Stimulated activated CD8-positive, alpha-beta memory T cell treated with anti-CD3 and anti-CD28 coated beads, Interleukin-12 subunit alpha, Interleukin-12 subunit beta, amount 100 ng/mL, for 24 hours (primary cell): ENCODE measurements around the gene SLC39A1.

Experiments used
- DNase-seq: peaks from one replicate; pipeline ENCODE4 v3.0.0-alpha.2; 2020; ENCODE audit errors: extremely low read depth

Gene SLC39A1

DNA sequence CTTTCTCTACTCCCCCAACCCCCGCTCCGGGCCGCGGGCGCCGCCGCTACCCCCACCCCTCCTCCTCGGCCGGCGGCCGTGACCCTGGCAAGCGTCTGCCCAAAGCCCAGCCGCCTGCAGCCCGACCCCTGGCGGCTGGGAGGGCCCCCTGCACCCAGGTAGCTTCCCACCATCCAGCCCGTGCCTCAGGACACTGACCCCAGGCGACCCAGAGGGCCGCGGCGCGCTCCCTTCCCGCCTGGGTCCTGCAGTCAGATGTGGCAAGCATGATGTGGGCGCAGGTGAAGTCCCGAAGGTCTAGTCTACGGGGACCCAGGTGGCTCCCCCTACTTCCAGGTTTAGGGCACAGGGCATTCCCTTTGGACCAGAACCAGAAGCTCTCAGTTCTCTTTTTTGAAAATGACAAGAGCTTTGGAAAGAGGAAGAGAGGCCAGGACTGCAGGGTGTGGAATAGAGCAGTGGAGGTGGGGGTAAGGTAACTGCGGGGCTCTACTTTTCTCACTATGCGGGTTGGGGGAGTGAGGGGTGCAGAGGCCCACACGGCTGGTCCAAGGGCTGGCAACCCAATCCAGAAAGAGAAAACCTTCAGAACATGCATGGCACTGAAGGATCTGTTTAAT is 16.6 kb downstream of the SLC39A1 start, which contains the start of gene DENND4B:
DENND4B (minus strand) TSS at position 97 of the 620 bp plus-strand sequence. CDS start 2,344 bp downstream, outside the sequence.
- no peak for DNase-seq

DNA sequence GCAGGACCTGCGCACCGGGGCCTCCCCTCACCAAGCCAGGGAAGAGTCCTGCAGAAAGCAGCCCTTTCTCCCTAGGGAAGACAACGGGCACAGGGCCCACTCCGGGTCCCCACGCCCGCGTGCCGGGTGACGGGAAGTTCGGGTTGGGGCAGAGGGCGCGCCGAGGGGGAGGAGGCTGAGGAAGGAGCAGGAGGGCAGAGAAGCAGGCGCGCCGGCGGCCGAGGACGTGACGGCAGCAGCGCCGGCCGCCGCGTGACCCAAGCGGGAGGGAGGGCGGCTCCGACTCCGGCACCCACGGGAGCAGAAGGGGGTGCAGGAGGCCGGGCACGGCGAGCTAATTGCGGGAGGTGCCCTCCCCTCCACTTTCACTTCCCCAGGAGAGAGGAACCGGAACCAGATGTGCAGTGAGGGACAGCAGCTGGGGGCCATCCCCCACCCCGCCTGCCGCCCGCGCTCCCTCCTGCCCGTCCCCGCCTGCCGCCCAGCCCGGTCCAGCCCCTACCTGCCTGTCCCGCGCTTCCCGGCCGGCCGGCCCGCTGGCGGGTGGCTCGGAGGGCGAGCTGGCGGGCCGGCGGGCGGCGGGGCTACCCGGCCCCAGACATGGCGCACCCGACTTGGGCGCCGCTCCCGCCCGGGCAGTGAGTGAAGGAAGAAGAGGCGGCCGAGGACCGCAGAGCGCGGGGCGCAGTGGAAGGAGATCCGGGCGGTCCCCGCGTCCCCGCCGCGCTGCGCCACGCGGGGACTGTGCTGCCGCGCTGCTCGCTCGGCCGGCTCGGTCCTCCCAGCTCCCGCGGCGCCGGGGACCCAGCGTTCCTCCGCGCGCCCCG is 17.3 kb downstream of the SLC39A1 start:
- no peak for DNase-seq

DNA sequence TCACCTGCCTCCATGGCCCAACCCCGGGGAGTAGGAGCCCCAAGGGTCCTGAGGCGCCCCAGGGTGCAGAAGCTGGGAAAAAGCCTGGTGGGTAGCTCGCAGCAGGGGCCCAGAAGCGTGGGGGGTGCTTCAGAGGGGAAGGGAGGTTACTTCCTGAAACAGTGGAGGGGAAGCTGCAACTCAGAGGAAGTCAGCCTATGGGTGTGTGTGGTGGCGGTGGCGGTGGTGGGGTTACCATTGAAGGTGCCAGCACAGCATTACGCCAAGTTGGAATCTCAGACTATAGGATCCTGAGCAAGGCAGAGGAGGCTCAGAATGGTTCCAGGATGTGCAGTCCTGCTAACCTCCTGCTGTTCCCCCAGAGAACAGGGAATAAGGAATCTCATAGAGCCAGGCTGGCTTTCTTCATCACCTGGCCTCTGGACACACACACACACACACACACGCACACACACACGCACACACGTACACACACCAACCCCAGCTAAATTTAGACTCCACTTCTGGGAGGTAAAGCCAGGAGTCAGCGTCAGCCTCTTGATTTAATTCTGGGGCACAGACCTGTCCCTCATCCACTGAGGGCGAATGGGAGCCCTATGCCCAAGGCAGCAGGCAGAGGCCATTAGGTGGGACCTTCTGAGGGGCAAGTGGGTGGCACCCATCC is 18.1 kb downstream of the SLC39A1 start:
- DNase-seq = no peak

DNA sequence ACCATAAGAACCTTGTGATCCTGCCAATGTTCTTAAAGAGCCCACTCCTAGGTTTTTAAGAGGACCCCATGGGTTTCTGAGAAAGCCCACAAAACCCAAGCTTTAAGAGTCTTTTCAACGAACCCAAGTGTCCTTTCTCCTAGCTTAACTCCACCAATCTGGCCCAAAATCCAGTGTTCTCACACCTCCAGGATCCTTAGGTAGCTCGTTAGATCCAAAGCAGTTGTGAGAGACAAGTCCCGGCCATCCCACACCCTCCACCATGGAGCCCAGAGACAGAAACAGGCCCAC is 18.6 kb downstream of the SLC39A1 start:
- DNase-seq = no peak

DNA sequence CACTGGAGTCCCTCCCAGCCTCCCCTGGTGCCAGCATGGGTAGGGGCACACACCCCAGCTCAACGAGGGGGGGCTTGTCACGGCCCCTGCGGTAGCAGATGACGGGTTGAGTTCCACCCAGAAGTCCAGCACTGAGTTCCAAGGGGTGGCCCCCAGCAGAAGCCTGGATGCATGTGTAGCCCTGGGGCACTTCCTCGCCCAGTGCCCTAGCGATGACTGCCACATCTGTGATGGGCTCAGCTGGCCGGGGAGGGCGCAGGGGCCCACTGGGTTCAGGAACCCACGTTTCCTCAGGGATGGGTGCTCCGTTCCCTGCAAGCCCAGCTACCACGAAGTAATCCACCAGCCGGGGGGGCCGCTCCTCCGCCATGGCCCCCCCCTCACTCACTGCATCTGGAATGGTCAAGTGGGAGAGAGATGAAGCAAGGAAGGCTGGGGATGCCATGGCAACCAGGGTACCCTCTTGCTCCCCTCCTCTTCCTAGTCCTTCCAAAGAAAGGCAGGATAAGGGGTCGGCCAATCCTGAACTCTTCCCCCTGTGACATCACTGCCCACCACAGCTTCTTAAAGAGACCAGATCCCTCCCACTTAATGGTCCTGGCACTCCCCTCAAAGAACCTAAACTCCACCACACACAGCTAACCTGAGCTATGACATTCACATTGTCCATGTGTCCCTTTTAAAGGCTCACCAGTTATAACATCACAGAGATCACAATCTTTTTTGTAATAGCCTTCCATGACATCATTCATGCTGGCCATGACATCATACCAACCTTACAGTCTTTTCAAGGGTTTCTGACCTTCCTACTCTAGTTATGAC is 19.1 kb downstream of the SLC39A1 start:
- DNase-seq = no peak

DNA sequence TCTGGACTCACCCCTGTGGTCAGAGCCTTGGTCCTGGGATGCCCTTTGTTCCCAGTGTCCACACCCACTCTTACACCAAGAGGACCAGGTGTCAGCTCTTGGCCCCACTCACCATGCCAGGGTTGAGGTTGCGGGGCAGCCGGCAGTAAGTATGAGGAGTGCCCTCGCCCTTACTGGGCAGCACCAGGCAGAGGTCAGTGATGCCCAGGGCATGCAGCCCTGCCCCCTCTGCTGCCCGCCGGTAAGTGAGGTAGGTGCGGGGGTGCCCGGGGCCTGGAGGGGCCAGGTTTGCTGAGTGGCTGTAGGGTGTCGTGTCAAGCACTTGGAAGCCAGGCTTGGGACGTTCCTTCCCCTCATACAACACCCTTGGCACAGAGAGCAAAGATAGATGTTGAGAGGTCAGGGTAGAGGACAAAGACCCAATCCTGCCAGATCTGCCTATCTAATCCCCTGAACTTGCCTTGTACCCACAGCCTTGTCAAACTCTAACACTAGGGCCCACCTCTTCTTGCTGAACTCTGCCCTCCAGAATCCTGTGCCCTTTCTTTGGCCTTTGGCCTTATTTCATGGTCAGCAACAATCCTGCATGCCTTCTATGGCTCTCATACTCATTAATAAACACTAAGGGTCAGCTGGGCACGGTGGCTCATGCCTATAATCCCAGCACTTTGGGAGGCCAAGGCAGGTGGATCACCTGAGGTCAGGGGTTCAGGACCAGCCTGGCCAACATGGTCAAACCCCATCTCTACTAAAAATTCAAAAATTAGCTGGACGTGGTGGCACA is 20.4 kb downstream of the SLC39A1 start:
- DNase-seq = no peak

DNA sequence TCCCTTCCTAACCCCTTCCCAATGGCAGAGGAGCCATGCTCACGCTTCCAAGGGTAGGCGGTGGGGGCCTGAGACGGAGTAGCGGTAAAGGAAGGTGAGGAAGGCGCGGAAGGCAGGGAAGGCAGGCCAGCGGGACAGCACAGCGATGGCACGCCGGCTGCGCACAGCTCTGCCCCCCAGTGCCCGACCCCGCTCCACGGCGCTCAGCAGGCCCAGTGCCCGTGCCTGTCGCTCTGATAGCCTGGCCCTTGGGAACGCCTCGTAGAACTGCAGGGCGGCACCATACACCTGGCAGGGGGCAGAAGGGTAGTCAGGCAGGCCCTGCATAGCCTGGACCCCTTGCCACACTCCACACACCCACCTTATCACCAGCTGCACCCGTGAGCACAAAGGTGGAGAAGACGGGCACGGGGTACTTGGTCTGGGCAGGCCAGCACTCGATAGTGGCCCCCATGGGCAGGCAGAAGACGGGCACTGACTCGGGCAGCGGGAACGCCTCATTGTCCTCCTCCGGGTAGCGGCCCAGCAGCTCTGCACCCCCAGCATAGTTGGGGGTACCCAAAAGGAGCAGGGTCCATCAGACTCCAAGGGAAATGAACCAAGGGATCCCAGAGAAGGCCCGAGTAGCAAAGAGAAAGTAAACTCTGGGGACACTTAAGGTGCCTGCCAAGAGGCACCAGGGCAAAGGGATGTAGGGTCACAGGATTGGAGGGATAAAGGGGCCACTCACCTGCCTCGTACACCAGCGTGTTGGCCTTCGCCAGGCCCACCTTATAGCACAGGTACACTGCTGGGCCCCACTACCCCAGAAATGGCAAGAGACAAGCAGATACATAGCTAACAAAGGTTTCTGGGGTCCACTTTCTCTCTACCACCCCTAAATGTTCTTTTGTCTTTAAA is 21.3 kb downstream of the SLC39A1 start:
- no peak for DNase-seq

DNA sequence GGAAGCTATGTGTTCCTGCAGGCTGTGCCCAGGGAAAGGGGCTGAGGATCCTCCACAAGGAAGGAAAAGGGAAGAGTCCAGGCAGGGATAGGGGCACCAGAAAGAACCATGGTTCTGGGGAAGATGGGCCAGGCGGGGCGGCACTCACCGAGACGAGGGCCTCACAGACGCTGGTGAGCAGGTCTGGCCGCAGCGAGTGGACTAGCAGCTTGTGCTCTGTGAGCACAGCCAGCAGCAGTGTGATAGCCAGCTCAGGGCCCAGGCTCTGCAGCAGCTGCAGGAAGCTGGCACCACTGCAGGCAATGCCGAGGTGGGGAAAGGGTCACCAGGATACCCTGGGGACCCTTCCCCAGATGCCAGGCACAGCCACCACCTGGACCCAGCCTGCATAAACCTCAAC is 22.6 kb downstream of the SLC39A1 start:
- DNase-seq = no peak

DNA sequence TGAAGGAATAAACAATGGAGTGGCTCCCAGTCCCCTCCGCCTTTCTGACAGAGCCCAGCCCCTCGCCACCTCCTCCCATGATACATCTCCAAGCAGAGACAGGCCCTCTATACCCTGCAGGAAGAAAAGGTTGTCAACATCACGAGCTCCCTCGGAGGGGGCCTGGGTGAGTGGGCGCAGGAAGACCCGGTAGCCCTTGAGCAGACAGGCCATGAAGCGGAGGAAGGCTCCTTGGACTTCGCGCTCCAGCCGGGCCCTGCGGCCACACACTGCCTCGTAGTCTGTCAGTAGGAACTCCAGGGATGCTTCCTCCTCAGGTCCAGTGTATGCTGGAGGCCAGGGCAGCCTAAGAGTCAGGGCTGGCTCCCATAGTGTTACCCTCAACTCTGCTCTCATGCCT is 23.9 kb downstream of the SLC39A1 start:
- DNase-seq = no peak

DNA sequence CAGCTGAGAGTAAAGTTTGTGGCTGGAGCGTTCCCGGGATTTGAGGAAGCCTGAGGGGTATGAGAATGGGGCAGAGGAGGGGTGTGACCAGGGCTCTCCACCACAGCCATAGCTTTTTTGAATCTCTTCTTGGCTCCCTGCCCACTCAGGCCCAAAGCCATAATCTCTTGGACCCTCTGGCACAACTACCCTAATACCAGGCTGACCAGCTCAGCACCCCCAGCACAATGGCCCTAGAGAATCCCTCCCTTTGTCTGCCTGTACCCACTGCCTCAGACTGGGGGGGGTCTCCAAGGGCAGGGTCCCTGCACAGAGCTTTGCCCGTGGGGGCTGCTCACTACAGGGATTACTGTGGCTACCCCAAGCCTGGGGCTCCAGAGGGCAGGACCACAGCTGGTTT is 24.3 kb downstream of the SLC39A1 start:
- DNase-seq = no peak

DNA sequence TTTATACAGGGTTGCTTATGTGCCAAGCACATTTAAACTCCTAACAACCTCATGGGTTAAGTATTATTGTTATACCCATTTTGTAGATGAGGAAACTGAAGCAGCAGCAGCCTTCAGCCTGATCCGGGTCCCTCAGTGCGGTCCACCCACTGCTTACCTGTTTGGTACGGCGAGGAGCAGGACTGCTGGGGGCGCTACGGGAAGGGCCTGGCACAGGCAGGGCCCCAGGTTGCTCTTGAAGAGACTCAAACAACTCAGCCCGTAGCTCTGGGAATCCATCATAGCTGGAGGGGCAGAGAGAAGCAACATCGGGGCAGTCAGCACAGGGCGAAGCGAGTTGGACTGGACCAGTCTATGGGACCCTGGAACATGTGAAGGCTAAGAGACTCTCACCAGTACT is 26.0 kb downstream of the SLC39A1 start:
- no peak for DNase-seq

DNA sequence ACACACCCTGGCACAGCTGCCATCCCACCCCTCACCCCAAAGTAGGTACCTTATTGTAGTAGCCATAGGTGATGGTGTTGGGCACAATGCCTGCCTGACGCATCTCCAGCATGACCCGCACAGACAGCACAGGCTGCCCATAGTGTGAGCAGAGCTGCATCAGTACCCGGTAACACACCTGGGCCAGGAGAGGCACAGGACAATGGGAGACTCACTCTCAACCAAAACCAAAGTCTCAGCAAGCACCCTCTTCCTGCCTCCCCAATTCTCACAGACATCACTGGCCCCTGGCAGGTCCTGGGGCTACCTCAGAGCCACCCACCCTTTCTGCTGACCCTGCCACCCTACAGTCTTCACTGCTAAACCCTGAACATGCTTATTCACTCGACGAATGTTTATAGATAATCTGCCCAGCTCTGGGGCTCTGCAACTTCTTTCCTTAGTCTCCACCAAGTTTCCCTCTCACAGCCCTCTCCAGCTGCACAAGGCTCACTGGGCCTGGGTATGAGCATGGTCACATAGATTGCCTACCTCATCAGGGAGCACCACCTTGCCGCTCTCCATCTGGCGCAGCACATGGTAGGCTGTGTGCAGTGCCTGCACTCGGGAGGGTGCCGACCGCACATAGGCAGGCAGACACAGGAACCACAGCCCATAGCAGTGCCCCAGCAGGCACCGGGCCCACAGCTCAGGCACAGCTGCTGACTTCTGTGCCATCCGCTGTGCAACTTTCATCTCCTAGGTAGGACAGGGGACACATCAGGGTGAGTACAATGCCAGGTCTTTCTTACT is 27.1 kb downstream of the SLC39A1 start:
- no peak for DNase-seq

DNA sequence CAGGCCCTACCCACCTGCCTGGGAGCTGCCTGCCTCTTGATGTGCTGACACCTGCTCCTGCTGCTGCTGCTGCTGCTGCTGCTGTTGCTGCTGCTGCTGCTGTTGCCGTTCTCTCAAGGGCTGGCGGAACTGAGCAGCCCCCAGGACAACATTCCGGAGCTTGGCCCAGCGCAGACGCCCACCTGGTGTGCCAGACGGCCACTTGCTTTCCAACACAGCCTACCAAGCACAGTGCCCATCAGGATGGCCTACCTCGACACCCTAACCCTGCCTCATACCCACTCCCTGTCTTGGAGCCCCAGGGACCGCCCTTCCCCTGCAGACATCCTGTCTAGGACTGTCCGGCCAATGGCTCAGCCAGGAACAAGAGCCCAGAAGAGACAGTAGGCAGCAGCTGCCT is 28.6 kb downstream of the SLC39A1 start:
- DNase-seq = no peak

DNA sequence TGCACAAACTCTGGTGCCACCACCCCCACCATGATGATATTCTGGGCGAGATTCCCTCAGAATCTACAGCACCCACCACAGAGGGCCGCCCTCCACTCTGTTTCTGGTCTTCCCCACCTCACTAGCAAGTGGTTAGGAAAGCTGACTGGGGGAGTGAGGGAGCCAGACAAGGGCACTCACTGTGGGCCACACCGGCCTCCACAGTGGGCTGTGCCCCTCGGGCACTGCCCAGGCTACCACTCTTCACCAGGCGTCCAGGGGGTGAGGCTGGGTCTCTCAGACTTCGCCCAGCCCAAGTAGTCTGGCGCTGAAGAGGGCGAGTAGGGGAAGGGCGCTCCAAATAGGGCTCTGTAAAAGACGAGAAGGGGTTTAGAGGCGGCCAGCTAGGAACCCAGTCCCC is 29.4 kb downstream of the SLC39A1 start:
- DNase-seq = no peak

DNA sequence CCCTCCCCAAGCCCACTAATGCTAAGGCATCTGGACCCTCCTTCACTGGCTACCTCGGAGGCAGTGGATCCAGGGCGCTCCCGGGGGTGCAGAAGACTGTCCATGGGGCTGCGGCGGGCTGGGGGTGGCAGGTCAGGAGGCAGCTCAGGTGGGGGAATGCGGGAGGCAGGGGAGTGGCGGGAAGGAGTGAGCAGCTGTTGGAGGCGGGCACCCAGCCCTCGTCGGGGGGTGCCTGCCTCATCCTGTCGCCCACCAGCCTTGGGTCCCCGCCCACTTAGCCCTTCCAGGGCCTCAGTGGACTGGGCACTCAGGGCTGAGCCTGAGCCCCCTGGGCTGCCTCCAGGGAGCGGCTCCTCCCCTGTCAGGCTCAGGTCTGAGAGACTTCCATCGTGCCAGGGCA is 29.9 kb downstream of the SLC39A1 start:
- no peak for DNase-seq

DNA sequence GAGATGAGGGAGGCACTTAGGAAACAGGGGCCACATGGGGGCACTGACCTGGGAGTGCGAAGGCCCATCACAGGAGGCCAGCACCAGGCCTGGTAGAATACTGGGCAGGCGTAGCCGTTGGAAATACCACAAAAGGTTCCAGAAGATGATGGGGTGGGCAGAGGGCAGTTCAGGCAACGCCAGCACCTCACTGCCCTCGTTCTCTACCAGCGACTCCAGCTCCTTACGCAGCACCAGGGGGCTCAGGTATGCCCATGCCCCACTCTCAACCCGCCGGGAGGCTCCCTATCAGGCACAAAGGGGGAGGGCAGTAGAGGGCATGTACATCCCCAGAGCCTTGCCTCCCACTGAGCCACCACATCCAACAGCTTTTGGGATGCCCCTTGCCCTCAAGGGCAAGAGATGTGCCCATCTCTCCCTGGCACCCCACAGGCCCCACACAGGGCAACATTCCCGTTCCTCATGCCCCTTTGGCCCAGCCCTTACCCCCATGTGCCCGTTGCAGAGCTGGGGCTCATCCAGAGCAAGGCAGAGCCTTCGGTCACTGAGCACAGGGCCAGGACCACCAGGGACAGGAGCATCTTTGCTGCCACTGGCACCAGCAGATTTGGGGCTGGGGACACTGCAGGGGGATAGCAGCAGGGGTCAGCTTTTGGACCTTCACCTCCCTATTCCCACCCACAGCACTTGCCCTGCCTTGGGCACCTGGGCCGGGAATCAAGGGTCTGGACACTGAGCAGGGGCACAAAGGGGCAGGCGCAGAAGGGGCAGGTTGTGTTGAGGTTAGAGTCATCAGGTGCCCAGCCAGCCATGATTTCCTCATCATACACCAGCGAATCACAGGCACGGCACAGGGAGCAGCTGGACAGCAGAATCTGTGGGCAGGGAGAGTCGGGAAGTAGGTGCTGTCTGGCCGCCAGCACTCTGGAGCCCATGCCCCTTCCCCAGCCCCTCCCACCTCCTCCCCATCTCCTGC is 30.9 kb downstream of the SLC39A1 start:
- no peak for DNase-seq

DNA sequence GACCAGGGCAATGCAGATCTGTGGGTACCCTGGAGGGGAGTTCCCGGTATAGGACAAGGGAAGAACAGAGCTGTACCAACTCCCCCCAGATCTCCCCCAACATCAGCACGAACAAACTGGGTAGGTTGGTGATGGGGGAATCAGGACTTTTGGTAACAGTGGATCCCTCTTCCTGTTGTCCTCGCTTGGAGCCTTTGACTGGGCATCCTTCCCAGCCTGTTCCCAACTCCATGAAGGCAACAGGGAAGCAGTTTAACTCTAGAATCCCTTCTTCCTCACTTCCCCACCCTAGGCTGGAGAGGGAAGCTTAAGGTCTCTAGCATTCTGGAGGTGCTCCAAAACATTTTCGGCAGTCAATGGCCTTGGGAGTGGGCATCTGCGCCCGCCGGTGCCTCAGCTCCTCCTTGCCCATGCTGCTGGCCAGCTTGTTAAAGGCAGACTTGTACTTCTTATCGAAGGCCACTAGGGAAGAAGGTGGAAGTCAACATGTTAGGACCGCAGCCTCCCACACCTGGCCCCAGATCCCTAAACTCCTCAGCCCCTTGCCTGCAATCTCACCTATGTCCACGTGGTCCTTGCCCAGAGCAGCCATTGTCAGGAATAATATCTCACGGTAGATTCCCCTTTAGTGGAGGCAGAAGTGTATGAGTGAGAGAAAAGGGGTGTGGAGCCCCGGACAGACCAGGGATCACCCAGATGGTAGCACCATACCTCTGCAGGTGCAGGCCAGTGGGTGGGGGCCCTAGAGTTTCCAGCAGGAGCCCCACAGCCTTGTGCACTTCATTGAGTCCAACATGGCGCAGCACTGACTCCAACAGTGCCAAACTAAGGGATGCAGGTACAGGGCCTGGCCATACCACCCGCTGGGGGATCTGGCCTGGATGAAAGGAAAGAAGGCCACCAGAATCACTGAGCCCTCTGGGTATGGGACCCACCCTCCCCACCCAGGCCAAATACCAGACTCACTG is 33.1 kb downstream of the SLC39A1 start:
- no peak for DNase-seq
